K562 (cell line): ENCODE data around the gene HIVEP3. TPM values are rescaled to one million over a fixed set of nuclear protein-coding genes. Genes with fewer than 3 reads are reported as not detected.

ENCODE experiments used
- ATAC-seq: fragments of 200-7000 bp; cut with Tn5 transposase; 3 replicates; pipeline ENCODE4 v1.9.1; 2020; ENCODE audit warnings: moderate library complexity
- BruUV-seq: library from RNA; stranded (reverse); fragments of 400-500 nt; replicated peaks from 2 replicates; lab custom pipeline; 2021; lab: Mats Ljungman, UMichigan
- CTCF ChIA-PET: fragments of 300-600 bp; formaldehyde crosslinking; extraction: SDS; loops from one replicate; lab custom pipeline; 2021; ENCODE audit warnings: low intra/inter-chr PET ratio; lab: Yijun Ruan, JAX
- POLR2A ChIA-PET: fragments of 300-600, 350-650 bp; sonication (Branson Sonifier 250); formaldehyde crosslinking; extraction: SDS; loops from one replicate; lab custom pipeline; 2021; ENCODE audit warnings: antibody characterized with exemption, inconsistent platforms; lab: Yijun Ruan, JAX
- DNase-seq, 4 experiments: peaks; one replicate each; pipeline versions ENCODE4 v3.0.0 to v3.0.0-alpha.2; 2011 to 2018; ENCODE audit warnings: low spot score in 3 of 4, mixed read lengths in 3 of 4; ENCODE audit errors: extremely low read depth in 1 of 4
- FAIRE-seq: peaks from 2 replicates; lab custom pipeline; 2011; peaks lifted over from hg19 to GRCh38; lab: Jason Lieb, UNC
- H2AFZ ChIP-seq: 2 replicates; pipeline ENCODE4 v1.6.0; 2011; ENCODE audit warnings: low read depth, low read length, control low read depth, inconsistent platforms
- H3K27ac ChIP-seq: fragments of 200-600 bp; 3 replicates; pipeline ENCODE4 v1.8.0; 2011; ENCODE audit warnings: low read depth, mild to moderate bottlenecking, control low read depth, inconsistent platforms, low read length, moderate library complexity, mixed read lengths; ENCODE audit errors: extremely low read depth
- H3K27me3 ChIP-seq, 2 experiments: fragments of 300-600 bp in 1 of 2; 2 replicates in 1 of 2; 3 replicates in 1 of 2; pipeline versions ENCODE4 v1.6.0 to v1.8.0; 2011; ENCODE audit warnings: inconsistent platforms in 2 of 2, low read length in 2 of 2, mild to moderate bottlenecking in 1 of 2, mixed read lengths in 1 of 2, moderate library complexity in 1 of 2; ENCODE audit not compliant: control insufficient read depth in 2 of 2, insufficient read depth in 2 of 2
- H3K36me3 ChIP-seq: fragments of 300-600 bp; 3 replicates; pipeline ENCODE4 v1.8.0; 2011; ENCODE audit warnings: mild to moderate bottlenecking, low read length, inconsistent platforms; ENCODE audit not compliant: control insufficient read depth, insufficient read depth
- H3K4me1 ChIP-seq, 2 experiments: fragments of 200-600 bp in 1 of 2; replicated peaks in 1 of 2; 2 replicates in 1 of 2; 3 replicates in 1 of 2; pipeline versions ENCODE4 v1.5.1 to v1.8.0; 2011; ENCODE audit warnings: inconsistent platforms in 2 of 2, low read length in 2 of 2, mild to moderate bottlenecking in 1 of 2, mixed read lengths in 1 of 2, moderate library complexity in 1 of 2; ENCODE audit not compliant: control insufficient read depth in 2 of 2, insufficient read depth in 2 of 2
- H3K4me2 ChIP-seq: 2 replicates; pipeline ENCODE4 v1.6.1; 2011; ENCODE audit warnings: low read length, control low read depth, inconsistent platforms, mixed read lengths; ENCODE audit not compliant: insufficient read depth
- H3K4me3 ChIP-seq: fragments of 200-600 bp; sonication (generic), shearing (Covaris generic); 2 replicates; pipeline ENCODE4 v1.5.1; 2016; ENCODE audit warnings: control low read depth, inconsistent platforms
- H3K79me2 ChIP-seq: fragments of 200-600 bp; 3 replicates; pipeline ENCODE4 v1.8.0; 2011; ENCODE audit warnings: low read length, inconsistent platforms; ENCODE audit not compliant: control insufficient read depth, insufficient read depth
- H3K9ac ChIP-seq, 2 experiments: 2 replicates each; pipeline versions ENCODE4 v1.6.0 to v1.6.1; 2011; ENCODE audit warnings: low read depth in 2 of 2, low read length in 2 of 2, control low read depth in 1 of 2, inconsistent platforms in 1 of 2, mild to moderate bottlenecking in 1 of 2, mixed read lengths in 1 of 2; ENCODE audit not compliant: insufficient read depth in 1 of 2
- H3K9me1 ChIP-seq: one replicate; pipeline ENCODE4 v1.6.0; 2011; ENCODE audit warnings: inconsistent platforms, mild to moderate bottlenecking, low read length, moderate library complexity; ENCODE audit not compliant: control insufficient read depth, insufficient read depth
- H3K9me3 ChIP-seq: replicated peaks from 2 replicates; pipeline ENCODE4 v1.5.1; 2011; ENCODE audit warnings: low read depth, low read length, inconsistent platforms; ENCODE audit not compliant: control insufficient read depth, insufficient read depth
- H4K20me1 ChIP-seq: replicated peaks from 2 replicates; pipeline ENCODE4 v1.6.1; 2011; ENCODE audit warnings: low read length, inconsistent platforms, mixed read lengths; ENCODE audit not compliant: control insufficient read depth, insufficient read depth
- HMG20B ChIP-seq: fragments of 250-450 bp; sonication (Bioruptor Pico); IDR thresholded peaks from 2 replicates; pipeline ENCODE4 v1.5.0; 2021; ENCODE audit warnings: mild to moderate bottlenecking
- HNRNPUL1 ChIP-seq: fragments of 200-400 bp; formaldehyde crosslinking; IDR thresholded peaks from 2 replicates; pipeline ENCODE4 v1.6.1; 2017; ENCODE audit warnings: low read length
- MTA2 ChIP-seq: fragments of 450-650 bp; IDR thresholded peaks from 2 replicates; pipeline ENCODE4 v1.6.1; 2016; ENCODE audit warnings: low read depth
- ZNF57 ChIP-seq: fragments of 450-650 bp; formaldehyde crosslinking; IDR thresholded peaks from 2 replicates; pipeline ENCODE4 v1.4.0; 2020; ENCODE audit warnings: mild to moderate bottlenecking, moderate library complexity
- WGBS: fragments of 100-300 bp; shearing (Covaris generic); methylation state at CpG from one replicate; pipeline ENCODE4 v1.1.6; 2016; ENCODE audit warnings: low coverage, mixed read lengths; ENCODE audit not compliant: insufficient coverage; ENCODE audit errors: missing lambda C conversion rate; 5-methylcytosine and 5-hydroxymethylcytosine counted together
- in situ Hi-C: fragments of 300-500 bp; cut with MboI; formaldehyde crosslinking; loops from 4 replicates; pipeline ENCODE4 v1.15.0; 2018; ENCODE audit warnings: inconsistent platforms, mixed read lengths
- intact Hi-C: fragments of 100-400 bp; cut with micrococcal nuclease; formaldehyde crosslinking; loops from 2 replicates; pipeline ENCODE4 v1.14.2; 2022
- polyA plus RNA-seq, 8 experiments: library from polyadenylated mRNA; depleted of rRNA in 4 of 8; stranded (reverse) in 5 of 8; unstranded in 3 of 8; fragments of >200 nt; fragmentation: Nextera tagmentation in 2 of 8; fragmentation: Illumina TruSeq in 1 of 8; extraction: Ambion mirVana in 2 of 8; extraction: Trizol in 1 of 8; gene quantifications; 2 replicates each; pipeline versions ENCODE4 v1.2.1 to v1.2.3, GENCODE V29; 2011 to 2014; ENCODE audit warnings: inconsistent platforms in 1 of 8, missing spikeins in 1 of 8
- total RNA-seq, 7 experiments: library from RNA; depleted of rRNA in 6 of 7; stranded (reverse); fragments of >200 nt in 6 of 7; fragmentation: Illumina TruSeq in 2 of 7; extraction: Trizol in 2 of 7; gene quantifications; 2 replicates each; pipeline versions ENCODE4 v1.2.1 to v1.2.3, GENCODE V29; 2011 to 2021; ENCODE audit warnings: low replicate concordance in 1 of 7
- TF ChIP-seq, protein P1 (sequence below): fragments of 250-450 bp; sonication (Bioruptor Pico); IDR thresholded peaks from 2 replicates; pipeline ENCODE4 v1.5.0; 2020; ENCODE audit warnings: mild to moderate bottlenecking, borderline replicate concordance

HIVEP3 gene
- total and polyA plus RNA-seq, 9 of the 15 experiments (the other 6 are each of a cell fraction or from before 2014, with no cell fraction given) = 0.09 to 0.58 (median 0.34) TPM; not detected in 1

DNA sequence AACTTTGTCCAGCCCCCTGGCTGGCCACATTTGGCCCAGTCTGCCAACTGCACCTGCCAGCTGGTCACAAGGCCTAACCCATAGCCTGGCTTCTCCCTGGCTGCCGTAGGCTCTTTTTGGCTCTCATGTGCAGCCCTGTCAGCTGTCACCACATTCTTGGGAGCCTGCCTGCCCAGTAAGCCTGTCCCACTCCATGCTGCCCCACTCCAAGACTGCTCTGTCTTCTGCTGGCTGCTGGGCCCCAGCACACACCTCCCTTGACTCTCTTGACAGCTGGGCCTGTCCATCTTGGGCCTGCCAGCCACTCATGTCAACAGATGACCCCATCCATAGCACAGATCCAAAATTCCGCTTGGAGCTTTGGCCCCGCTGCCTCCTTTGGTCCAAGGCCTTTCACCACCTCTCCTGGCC, 360.0 kb downstream of the HIVEP3 start:
- Histone ChIP-seq H3K79me2 (no peaks in the 10 kb centered on the region), H2AFZ (no peak overlapping the region), H3K9me3 (no peaks in the 10 kb centered on the region), H3K36me3 (no peaks in the 10 kb centered on the region), H3K4me1 (no peaks in the 10 kb centered on the region), H3K27ac (no peak overlapping the region), H3K4me2 (no peak overlapping the region), H3K9me1 (no peaks in the 10 kb centered on the region), H3K27me3 (peaks cover 4 to 28% of the 10 kb centered on the region in 2 experiments; a peak in 3 of 5 replicates), H4K20me1 (no peaks in the 10 kb centered on the region), H3K9ac (peak overlapping the region in 1 of 2 experiments; percentile 17; a peak in 1 of 4 replicates), H3K4me3 (no peak overlapping the region)
- in situ Hi-C loops (no loop called here), intact Hi-C loops (no loop called here)
- TF ChIP-seq HMG20B (CRISPR knock-in tag) (no peak), MTA2 (no peak), ZNF57 (CRISPR knock-in tag) (no peak)
- no TSS peak for BruUV-seq
- 0% methylated on average over 3 of the region's 3 CpGs for WGBS
- CTCF ChIA-PET = no interaction called here
- no peak for ATAC-seq
- DNase-seq = no peak
- no peak for FAIRE-seq
- POLR2A ChIA-PET = interaction anchor here (0.5 kb wide), 1 partner anchor 1108 kb away, joined by 3 read pairs; no protein-coding TSS in a partner anchor

DNA sequence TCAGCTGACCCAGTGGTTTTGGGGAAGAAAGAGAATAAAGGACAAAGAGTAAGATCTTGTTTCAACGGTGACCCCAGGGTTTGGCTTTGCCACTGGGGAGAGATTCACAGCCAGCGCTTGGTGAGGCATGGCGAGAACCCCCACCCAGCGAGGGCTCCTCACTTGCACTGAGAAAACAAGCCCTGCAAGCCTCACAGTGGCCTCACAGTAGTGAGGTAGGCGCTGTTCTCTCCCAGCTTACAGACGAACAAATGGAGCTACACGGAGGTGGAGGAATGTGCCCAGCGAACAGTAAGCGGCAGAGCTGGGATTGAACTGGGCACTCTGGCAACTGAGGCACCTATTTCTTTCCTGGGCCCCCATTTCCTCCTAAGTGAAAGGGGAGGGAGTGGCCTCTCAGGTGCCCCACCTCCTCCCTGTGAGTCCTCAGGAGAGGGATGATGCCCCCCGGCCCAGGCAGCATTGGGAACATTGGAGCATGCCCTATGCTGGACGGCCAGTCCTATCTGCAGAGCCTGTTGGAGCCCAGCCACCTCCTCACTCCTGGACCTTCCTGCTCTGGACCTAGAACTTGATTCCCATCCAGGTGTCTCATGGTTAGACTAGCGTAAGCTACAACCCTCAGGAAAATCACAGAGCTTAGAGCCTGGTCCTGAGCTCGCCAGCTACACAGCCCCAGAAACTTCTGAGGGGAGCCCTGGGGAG, 360.8 kb downstream of the HIVEP3 start:
- Histone ChIP-seq H3K27ac (no peak overlapping the region), H3K79me2 (no peaks in the 10 kb centered on the region), H3K36me3 (no peaks in the 10 kb centered on the region), H3K4me1 (no peaks in the 10 kb centered on the region), H3K4me2 (no peak overlapping the region), H4K20me1 (no peaks in the 10 kb centered on the region), H3K27me3 (peaks cover 0 to 26% of the 10 kb centered on the region in 2 experiments; a peak in 3 of 5 replicates), H3K4me3 (no peak overlapping the region), H2AFZ (no peak overlapping the region), H3K9me3 (no peaks in the 10 kb centered on the region), H3K9me1 (no peaks in the 10 kb centered on the region), H3K9ac (no peak overlapping the region)
- ATAC-seq = no peak
- in situ Hi-C loops = no loop called here
- DNase-seq = no peak
- 0% methylated on average over 13 of the region's 13 CpGs for WGBS
- ChIA-PET POLR2A (interaction anchor here (0.5 to 0.6 kb wide), 2 partner anchors 67 to 1109 kb away, joined by 3 to 4 read pairs; no protein-coding TSS in a partner anchor), CTCF (interaction anchor here (0.6 kb wide), 1 partner anchor 300 kb away, joined by 3 read pairs; no protein-coding TSS in a partner anchor)
- intact Hi-C loops = no loop called here
- FAIRE-seq = no peak
- BruUV-seq = no TSS peak
- TF ChIP-seq HNRNPUL1 = no peak
- TF ChIP-seq, protein P1, sequence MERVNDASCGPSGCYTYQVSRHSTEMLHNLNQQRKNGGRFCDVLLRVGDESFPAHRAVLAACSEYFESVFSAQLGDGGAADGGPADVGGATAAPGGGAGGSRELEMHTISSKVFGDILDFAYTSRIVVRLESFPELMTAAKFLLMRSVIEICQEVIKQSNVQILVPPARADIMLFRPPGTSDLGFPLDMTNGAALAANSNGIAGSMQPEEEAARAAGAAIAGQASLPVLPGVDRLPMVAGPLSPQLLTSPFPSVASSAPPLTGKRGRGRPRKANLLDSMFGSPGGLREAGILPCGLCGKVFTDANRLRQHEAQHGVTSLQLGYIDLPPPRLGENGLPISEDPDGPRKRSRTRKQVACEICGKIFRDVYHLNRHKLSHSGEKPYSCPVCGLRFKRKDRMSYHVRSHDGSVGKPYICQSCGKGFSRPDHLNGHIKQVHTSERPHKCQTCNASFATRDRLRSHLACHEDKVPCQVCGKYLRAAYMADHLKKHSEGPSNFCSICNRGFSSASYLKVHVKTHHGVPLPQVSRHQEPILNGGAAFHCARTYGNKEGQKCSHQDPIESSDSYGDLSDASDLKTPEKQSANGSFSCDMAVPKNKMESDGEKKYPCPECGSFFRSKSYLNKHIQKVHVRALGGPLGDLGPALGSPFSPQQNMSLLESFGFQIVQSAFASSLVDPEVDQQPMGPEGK = no peak
